ENCODE results near the gene ZCCHC17. TPM values are rescaled to one million over a fixed set of nuclear protein-coding genes. Genes with fewer than 3 reads are reported as not detected.

ZCCHC17 gene
- total RNA-seq, 1 donor: 30.4 TPM

GRCh38 chr1:31326461-31326860 lies 29.6 kb downstream of the ZCCHC17 start:
- TF ChIP-seq, protein P1, sequence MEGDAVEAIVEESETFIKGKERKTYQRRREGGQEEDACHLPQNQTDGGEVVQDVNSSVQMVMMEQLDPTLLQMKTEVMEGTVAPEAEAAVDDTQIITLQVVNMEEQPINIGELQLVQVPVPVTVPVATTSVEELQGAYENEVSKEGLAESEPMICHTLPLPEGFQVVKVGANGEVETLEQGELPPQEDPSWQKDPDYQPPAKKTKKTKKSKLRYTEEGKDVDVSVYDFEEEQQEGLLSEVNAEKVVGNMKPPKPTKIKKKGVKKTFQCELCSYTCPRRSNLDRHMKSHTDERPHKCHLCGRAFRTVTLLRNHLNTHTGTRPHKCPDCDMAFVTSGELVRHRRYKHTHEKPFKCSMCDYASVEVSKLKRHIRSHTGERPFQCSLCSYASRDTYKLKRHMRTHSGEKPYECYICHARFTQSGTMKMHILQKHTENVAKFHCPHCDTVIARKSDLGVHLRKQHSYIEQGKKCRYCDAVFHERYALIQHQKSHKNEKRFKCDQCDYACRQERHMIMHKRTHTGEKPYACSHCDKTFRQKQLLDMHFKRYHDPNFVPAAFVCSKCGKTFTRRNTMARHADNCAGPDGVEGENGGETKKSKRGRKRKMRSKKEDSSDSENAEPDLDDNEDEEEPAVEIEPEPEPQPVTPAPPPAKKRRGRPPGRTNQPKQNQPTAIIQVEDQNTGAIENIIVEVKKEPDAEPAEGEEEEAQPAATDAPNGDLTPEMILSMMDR (IDR thresholded peaks at IDR 0.05; ENCODE audit: extremely low read depth, low read depth, low read length): no peak
- no peak overlapping the region for H2AFZ ChIP-seq (ENCODE audit: low read length)
- H3K27me3 ChIP-seq (ENCODE audit: insufficient read depth, low read length): no peaks in the 10 kb centered on the region
- H3K4me1 ChIP-seq (ENCODE audit: insufficient read depth, low read length): no peaks in the 10 kb centered on the region
- H3K79me2 ChIP-seq (ENCODE audit: insufficient read depth, low read length): no peaks in the 10 kb centered on the region
- no peak overlapping the region for H3K4me3 ChIP-seq (ENCODE audit: insufficient read depth, low read length)
- DNase-seq (ENCODE audit: insufficient read length, low spot score, missing footprints): no peak
- H3K9me3 ChIP-seq (ENCODE audit: low read depth, low read length): no peaks in the 10 kb centered on the region
- H3K4me2 ChIP-seq (ENCODE audit: insufficient read depth, low read length): no peak overlapping the region
- no peak overlapping the region for H3K27ac ChIP-seq (ENCODE audit: low read depth, low read length)
- H4K20me1 ChIP-seq (ENCODE audit: insufficient read depth, low read length): peaks cover 2% of the 10 kb centered on the region
- peaks cover 5% of the 10 kb centered on the region for H3K36me3 ChIP-seq (ENCODE audit: insufficient read depth, low read length)

DNA sequence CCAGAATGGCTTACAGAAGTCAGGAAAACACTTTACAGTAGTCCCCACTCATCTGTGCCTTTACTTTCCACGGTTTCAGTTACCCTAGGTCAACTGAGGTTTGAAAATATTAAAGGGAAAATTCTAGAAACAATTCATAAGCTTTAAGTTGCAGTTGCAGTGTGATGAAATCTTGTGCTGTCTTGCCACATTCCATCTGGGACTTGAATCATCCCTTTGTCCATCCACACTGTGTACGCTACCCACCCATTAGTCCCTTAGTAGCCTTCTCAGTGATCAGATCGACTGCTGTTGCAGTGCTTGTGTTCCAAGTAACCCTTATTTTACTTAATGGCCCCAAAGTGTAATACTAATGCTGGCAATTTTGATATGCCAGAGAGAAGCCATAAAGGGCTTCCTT lies 30.5 kb downstream of the ZCCHC17 start:
- H3K4me3 ChIP-seq (ENCODE audit: insufficient read depth, low read length): no peak overlapping the region
- no peaks in the 10 kb centered on the region for H3K4me1 ChIP-seq (ENCODE audit: insufficient read depth, low read length)
- H3K36me3 ChIP-seq (ENCODE audit: insufficient read depth, low read length): peaks cover 5% of the 10 kb centered on the region
- no peak overlapping the region for H2AFZ ChIP-seq (ENCODE audit: low read length)
- H3K79me2 ChIP-seq (ENCODE audit: insufficient read depth, low read length): no peaks in the 10 kb centered on the region
- H3K27me3 ChIP-seq (ENCODE audit: insufficient read depth, low read length): no peaks in the 10 kb centered on the region
- TF ChIP-seq, protein P1 (IDR thresholded peaks at IDR 0.05; ENCODE audit: extremely low read depth, low read depth, low read length): no peak
- H4K20me1 ChIP-seq (ENCODE audit: insufficient read depth, low read length): peaks cover 2% of the 10 kb centered on the region
- H3K9me3 ChIP-seq (ENCODE audit: low read depth, low read length): no peaks in the 10 kb centered on the region
- no peak overlapping the region for H3K27ac ChIP-seq (ENCODE audit: low read depth, low read length)
- no peak for DNase-seq (ENCODE audit: insufficient read length, low spot score, missing footprints)
- H3K4me2 ChIP-seq (ENCODE audit: insufficient read depth, low read length): no peak overlapping the region

DNA sequence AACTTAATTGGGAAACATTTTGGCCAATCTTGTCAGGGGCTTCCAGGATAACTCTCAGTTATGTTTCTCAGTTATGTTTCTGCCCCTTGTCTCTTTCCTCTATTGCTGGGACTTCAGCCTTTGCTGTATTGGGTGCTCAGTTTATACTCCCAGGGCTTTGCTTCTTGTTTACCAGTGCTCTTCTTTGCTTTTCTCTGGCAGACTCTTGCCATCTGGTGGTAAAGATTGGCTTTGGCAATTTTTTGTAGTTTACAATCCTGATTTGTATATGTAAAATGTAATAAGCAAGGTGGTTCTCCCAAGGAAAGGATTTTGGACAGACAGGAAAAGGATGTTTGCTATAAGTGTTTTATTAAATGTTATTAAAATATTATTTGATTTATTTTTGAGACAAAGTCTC lies 38.2 kb downstream of the ZCCHC17 start:
- TF ChIP-seq, protein P1 (IDR thresholded peaks at IDR 0.05; ENCODE audit: extremely low read depth, low read depth, low read length): peak; percentile 58

DNA sequence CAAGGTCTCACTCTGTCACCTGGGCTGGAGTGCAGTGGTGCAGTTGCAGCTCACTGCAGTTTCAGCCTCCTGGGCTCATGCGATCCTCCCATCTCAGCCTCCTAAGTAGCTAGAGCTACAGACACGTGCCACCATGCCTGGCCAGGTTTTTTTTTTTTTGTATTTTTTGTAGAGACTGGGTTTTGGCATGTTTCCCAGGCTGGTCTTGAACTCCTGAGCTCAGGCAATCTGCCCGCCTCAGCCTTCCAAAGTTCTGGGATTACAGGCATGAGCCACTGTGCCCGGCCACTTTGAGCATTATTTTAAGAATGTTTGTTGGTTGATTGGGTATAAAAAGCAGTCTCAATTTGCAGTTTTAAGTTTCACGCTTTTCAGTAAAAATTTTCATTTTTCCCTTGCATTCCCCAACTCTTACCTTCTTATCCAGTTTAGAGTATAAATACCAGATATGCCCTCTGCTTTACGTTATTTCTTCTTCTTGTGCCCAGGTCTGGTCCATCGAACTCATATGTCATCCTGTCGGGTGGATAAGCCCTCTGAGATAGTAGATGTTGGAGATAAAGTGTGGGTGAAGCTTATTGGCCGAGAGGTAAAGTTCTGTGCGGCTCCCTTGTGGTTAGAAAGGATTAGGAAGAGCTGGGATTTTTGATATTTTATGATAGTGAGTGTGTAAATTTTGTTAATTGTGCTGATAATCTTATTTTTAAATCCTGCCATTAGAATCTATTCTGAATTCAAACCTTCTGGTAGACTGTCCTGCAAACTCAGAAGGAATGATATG lies 40.0 kb downstream of the ZCCHC17 start:
- TF ChIP-seq, protein P1 (IDR thresholded peaks at IDR 0.05; ENCODE audit: extremely low read depth, low read depth, low read length): no peak
- no peak for DNase-seq (ENCODE audit: insufficient read length, low spot score, missing footprints)

More for the DNA sequence above, 38.2 kb downstream of the ZCCHC17 start:
- H3K27me3 ChIP-seq (ENCODE audit: insufficient read depth, low read length): no peaks in the 10 kb centered on the region
- H3K9me3 ChIP-seq (ENCODE audit: low read depth, low read length): no peaks in the 10 kb centered on the region
- H3K27ac ChIP-seq (ENCODE audit: low read depth, low read length): no peak overlapping the region
- no peak overlapping the region for H3K4me2 ChIP-seq (ENCODE audit: insufficient read depth, low read length)
- no peaks in the 10 kb centered on the region for H3K4me1 ChIP-seq (ENCODE audit: insufficient read depth, low read length)
- H3K36me3 ChIP-seq (ENCODE audit: insufficient read depth, low read length): peaks cover 15% of the 10 kb centered on the region
- no peak overlapping the region for H3K4me3 ChIP-seq (ENCODE audit: insufficient read depth, low read length)
- DNase-seq (ENCODE audit: insufficient read length, low spot score, missing footprints): peak; percentile 43
- H4K20me1 ChIP-seq (ENCODE audit: insufficient read depth, low read length): no peaks in the 10 kb centered on the region
- H3K79me2 ChIP-seq (ENCODE audit: insufficient read depth, low read length): no peaks in the 10 kb centered on the region
- H2AFZ ChIP-seq (ENCODE audit: low read length): no peak overlapping the region

More for the DNA sequence above, 40.0 kb downstream of the ZCCHC17 start:
- Histone ChIP-seq H4K20me1 (ENCODE audit: insufficient read depth, low read length) (no peaks in the 10 kb centered on the region), H3K4me3 (ENCODE audit: insufficient read depth, low read length) (no peak overlapping the region), H3K9me3 (ENCODE audit: low read depth, low read length) (no peaks in the 10 kb centered on the region), H3K27ac (ENCODE audit: low read depth, low read length) (no peak overlapping the region), H3K79me2 (ENCODE audit: insufficient read depth, low read length) (no peaks in the 10 kb centered on the region), H3K4me1 (ENCODE audit: insufficient read depth, low read length) (no peaks in the 10 kb centered on the region), H3K27me3 (ENCODE audit: insufficient read depth, low read length) (no peaks in the 10 kb centered on the region), H2AFZ (ENCODE audit: low read length) (no peak overlapping the region), H3K36me3 (ENCODE audit: insufficient read depth, low read length) (peaks cover 15% of the 10 kb centered on the region), H3K4me2 (ENCODE audit: insufficient read depth, low read length) (no peak overlapping the region)
